ENCODE data around the gene GRK1.
"Not testable (repeated sequence)": the region's sequence is repeated elsewhere in the genome, so short reads cannot be mapped to it uniquely, and the experiment has no call there.

The GRK1 gene

DNA sequence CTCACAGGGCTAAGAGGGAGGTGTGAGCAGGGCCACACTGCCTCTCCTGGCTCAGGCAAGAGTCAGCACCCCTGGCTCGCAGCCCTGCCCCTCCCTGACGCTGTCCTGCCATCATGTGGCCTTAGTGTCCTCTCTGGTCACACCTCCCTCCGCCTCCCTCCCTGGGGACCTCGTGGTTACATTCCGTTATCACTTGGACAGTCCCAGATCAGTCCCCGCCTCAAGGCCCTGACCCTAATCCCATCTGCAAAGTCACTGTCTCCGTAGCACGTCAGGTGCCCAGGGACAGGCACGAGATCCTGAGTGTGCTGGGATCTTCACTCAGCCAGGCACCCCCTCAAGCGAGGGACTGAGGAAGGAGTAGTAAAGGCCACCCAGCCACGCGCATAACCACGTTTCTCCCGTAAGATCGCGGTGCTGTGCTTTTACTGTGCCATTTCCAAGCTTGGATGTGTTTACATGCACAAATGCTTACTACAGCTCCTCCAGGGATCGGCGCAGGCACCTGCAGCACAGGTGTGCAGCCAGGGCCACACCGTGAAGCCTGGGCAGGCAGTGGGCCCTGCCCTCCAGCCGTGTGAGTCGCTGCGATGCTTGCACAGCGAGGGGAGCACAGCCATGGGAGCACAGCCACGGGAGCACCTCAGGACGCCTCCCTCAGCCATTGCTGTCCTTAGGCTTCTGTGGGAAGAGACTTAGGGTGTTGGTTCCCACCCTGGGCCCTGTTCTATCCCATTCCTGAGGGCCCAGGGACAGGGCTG, 81.3 kb downstream of the GRK1 start:
- Histone ChIP-seq H3K9me3 (ENCODE audit: control insufficient read depth in 5 of 5, low read length in 5 of 5) (no peaks in the 10 kb centered on the region), H3K36me3 (ENCODE audit: control insufficient read depth in 5 of 5, insufficient read depth in 5 of 5, low read length in 5 of 5) (no peaks in the 10 kb centered on the region), H3K27ac (ENCODE audit: low read depth, low read length) (no peak overlapping the region), H3K27me3 (ENCODE audit: control insufficient read depth in 5 of 5, insufficient read depth in 4 of 5, low read length in 5 of 5) (peaks cover 0 to 12% (median 7%) of the 10 kb centered on the region in 5 donors), H3K4me3 (ENCODE audit: low read depth in 1 of 5, low read length in 5 of 5) (no peak overlapping the region), H3K9ac (ENCODE audit: low read length in 5 of 5) (no peak overlapping the region), H3K4me1 (ENCODE audit: control insufficient read depth in 5 of 5, insufficient read depth in 5 of 5, low read length in 5 of 5) (peaks cover 0 to 4% (median 0%) of the 10 kb centered on the region in 5 donors)

DNA sequence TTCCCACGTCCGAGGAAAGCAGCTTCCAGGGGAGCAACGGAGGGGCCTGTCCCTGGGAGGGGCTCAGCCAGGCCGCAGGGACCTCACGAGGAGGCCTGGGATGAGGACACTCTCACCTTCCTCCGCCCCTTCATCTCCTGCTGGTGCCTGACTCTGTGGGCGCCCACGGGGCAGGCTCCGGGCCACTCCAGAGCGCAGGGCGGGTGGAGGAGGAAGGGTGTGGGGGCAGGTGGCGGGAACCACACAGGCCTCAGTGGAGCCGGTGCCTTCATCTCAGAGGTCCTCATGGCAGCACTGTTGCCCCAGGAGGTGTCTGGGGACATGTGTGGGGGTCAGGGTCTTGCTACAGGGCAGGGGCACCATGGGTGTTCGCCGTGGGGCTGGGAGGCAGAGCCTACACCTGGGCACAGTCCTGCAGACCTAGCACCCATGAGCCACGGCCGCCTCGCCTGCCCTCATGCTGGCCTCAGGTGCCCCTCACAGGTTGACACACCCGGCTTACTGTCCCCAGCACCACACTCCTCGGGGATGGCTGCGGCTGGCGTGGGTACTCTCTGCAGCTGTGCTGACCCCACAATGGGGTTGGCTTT, 81.9 kb downstream of the GRK1 start:
- no peak overlapping the region for H3K9ac ChIP-seq (ENCODE audit: low read length in 5 of 5)
- peaks cover 0 to 8% (median 4%) of the 10 kb centered on the region in 5 donors for H3K27me3 ChIP-seq (ENCODE audit: control insufficient read depth in 5 of 5, insufficient read depth in 4 of 5, low read length in 5 of 5)

DNA sequence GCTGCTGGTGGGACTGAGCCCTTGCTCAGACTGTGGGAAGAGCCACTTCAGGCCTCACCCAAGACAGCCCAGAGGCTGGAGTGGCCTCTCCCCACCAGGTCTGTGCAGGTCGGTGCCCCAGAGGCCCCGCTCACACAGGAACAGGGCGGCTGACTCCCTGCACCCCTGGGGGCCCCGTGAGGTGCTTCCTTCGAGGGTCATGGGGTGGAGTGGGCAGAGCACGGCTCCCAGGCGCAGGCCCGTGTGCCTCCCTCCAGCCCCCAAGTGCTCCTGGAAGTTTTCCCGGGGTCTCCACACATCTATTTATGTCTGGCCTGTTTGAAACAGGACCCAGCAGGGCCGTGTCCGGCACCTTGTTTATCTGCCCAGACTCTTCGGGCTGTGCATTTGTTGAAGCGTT, 82.5 kb downstream of the GRK1 start:
- Histone ChIP-seq H3K4me1 (ENCODE audit: control insufficient read depth in 5 of 5, insufficient read depth in 5 of 5, low read length in 5 of 5) (peaks cover 0 to 4% (median 0%) of the 10 kb centered on the region in 5 donors), H3K9me3 (ENCODE audit: control insufficient read depth in 5 of 5, low read length in 5 of 5) (no peaks in the 10 kb centered on the region), H3K36me3 (ENCODE audit: control insufficient read depth in 5 of 5, insufficient read depth in 5 of 5, low read length in 5 of 5) (no peaks in the 10 kb centered on the region), H3K27me3 (ENCODE audit: control insufficient read depth in 5 of 5, insufficient read depth in 4 of 5, low read length in 5 of 5) (peaks cover 0 to 9% (median 6%) of the 10 kb centered on the region in 5 donors), H3K27ac (ENCODE audit: low read depth, low read length) (no peak overlapping the region), H3K9ac (ENCODE audit: low read length in 5 of 5) (no peak overlapping the region), H3K4me3 (ENCODE audit: low read depth in 1 of 5, low read length in 5 of 5) (no peak overlapping the region)

More for the DNA sequence above, 81.9 kb downstream of the GRK1 start:
- H3K36me3 ChIP-seq (ENCODE audit: control insufficient read depth in 5 of 5, insufficient read depth in 5 of 5, low read length in 5 of 5): no peaks in the 10 kb centered on the region
- peaks cover 0 to 4% (median 0%) of the 10 kb centered on the region in 5 donors for H3K4me1 ChIP-seq (ENCODE audit: control insufficient read depth in 5 of 5, insufficient read depth in 5 of 5, low read length in 5 of 5)
- H3K9me3 ChIP-seq (ENCODE audit: control insufficient read depth in 5 of 5, low read length in 5 of 5): no peaks in the 10 kb centered on the region
- no peak overlapping the region for H3K4me3 ChIP-seq (ENCODE audit: low read depth in 1 of 5, low read length in 5 of 5)
- no peak overlapping the region for H3K27ac ChIP-seq (ENCODE audit: low read depth, low read length)

DNA sequence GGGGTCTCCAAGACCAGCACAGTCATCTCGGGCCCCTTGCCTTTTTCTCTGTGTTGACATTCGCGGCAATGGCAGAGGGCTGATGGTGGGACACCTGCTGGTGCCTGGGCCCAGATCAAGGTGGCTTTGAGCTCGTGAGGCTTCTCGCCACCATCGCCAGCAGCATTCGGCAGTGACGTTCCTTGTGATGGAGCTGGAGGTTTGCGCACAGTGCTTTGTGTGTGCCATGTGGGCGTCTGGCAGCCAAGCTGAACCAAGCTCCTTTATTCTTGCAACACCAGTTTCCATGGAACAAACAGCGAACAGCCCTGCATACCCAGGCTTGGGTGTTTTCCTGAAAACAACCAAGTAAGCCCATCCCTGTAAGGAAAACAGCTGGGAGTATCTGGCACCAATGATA, 82.9 kb downstream of the GRK1 start:
- Histone ChIP-seq H3K9ac (ENCODE audit: low read length in 5 of 5) (no peak overlapping the region), H3K27ac (ENCODE audit: low read depth, low read length) (no peak overlapping the region), H3K4me3 (ENCODE audit: low read depth in 1 of 5, low read length in 5 of 5) (no peak overlapping the region), H3K27me3 (ENCODE audit: control insufficient read depth in 5 of 5, insufficient read depth in 4 of 5, low read length in 5 of 5) (peaks cover 0 to 13% (median 11%) of the 10 kb centered on the region in 5 donors), H3K4me1 (ENCODE audit: control insufficient read depth in 5 of 5, insufficient read depth in 5 of 5, low read length in 5 of 5) (peaks cover 0 to 4% (median 0%) of the 10 kb centered on the region in 5 donors), H3K9me3 (ENCODE audit: control insufficient read depth in 5 of 5, low read length in 5 of 5) (no peaks in the 10 kb centered on the region), H3K36me3 (ENCODE audit: control insufficient read depth in 5 of 5, insufficient read depth in 5 of 5, low read length in 5 of 5) (no peaks in the 10 kb centered on the region)

DNA sequence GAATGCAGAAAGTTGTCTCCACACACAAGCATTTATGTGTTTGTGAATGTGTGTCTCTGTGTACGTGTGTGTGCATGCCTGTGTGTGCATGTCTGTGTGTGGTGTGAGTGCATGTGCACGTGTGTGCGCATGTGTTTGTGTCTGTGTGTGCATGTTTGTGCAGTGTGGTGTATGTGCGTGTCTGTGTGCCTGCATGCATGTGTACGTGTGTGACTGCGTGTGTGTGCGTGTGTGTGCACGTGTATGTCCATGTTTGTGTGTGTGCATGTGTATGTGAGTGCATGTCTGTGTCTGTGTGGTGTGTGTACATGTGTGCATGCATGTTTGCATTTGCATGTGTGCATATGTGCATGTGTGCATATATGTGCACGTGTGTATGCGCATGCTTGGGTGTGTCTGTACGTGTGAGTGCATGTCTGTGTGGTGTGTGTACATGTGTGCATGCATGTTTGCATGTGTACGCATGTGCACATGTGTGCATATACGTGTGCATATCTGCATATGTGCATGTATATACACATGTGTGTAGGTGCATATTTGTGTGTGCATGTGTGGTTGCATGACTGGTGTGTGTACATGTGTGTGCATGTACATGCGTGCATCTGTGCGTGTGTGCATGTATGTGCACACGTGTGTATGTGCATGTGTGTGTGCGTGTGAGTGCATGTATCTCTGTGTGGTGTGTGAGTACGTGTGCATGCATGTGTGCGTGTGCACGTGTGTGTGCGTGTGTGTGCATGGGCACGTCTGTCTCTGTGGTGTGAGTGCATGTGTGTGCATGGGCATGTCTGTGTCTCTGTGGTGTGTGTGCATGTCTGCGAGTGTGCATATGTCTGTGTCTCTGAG, 83.8 kb downstream of the GRK1 start:
- Histone ChIP-seq H3K36me3 (ENCODE audit: control insufficient read depth in 5 of 5, insufficient read depth in 5 of 5, low read length in 5 of 5) (no peaks in the 10 kb centered on the region), H3K9me3 (ENCODE audit: control insufficient read depth in 5 of 5, low read length in 5 of 5) (no peaks in the 10 kb centered on the region), H3K27me3 (ENCODE audit: control insufficient read depth in 5 of 5, insufficient read depth in 4 of 5, low read length in 5 of 5) (peaks cover 0 to 15% (median 12%) of the 10 kb centered on the region in 5 donors), H3K4me1 (ENCODE audit: control insufficient read depth in 5 of 5, insufficient read depth in 5 of 5, low read length in 5 of 5) (peaks cover 0 to 4% (median 0%) of the 10 kb centered on the region in 5 donors), H3K4me3 (ENCODE audit: low read depth in 1 of 5, low read length in 5 of 5) (no peak overlapping the region), H3K27ac (ENCODE audit: low read depth, low read length) (no peak overlapping the region), H3K9ac (ENCODE audit: low read length in 5 of 5) (no peak overlapping the region)

DNA sequence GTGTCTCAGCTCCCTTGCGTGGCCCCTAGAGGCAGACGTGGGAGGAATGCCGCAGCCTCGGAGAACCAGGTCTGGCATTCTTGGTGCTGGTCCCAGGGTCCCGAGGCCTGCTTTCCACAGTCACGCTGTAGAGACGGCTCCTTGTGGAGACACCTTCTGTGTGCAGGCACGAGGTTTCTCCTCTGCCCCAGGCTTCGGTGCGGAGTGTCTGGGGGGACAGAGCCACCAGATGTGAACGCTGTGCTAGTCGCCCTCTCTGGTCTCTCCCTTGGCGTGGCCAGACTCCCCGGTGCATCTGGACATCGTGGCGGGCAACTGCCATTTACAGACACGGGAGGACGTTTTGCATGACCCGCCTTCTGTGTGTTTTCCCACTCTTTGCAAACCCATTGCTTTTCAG, 84.5 kb downstream of the GRK1 start:
- H3K9ac ChIP-seq (ENCODE audit: low read length in 5 of 5): no peak overlapping the region
- no peak overlapping the region for H3K27ac ChIP-seq (ENCODE audit: low read depth, low read length)
- no peak overlapping the region for H3K4me3 ChIP-seq (ENCODE audit: low read depth in 1 of 5, low read length in 5 of 5)
- peaks cover 0 to 15% (median 12%) of the 10 kb centered on the region in 5 donors for H3K27me3 ChIP-seq (ENCODE audit: control insufficient read depth in 5 of 5, insufficient read depth in 4 of 5, low read length in 5 of 5)
- H3K4me1 ChIP-seq (ENCODE audit: control insufficient read depth in 5 of 5, insufficient read depth in 5 of 5, low read length in 5 of 5): peaks cover 0 to 4% (median 0%) of the 10 kb centered on the region in 5 donors
- H3K36me3 ChIP-seq (ENCODE audit: control insufficient read depth in 5 of 5, insufficient read depth in 5 of 5, low read length in 5 of 5): no peaks in the 10 kb centered on the region
- no peaks in the 10 kb centered on the region for H3K9me3 ChIP-seq (ENCODE audit: control insufficient read depth in 5 of 5, low read length in 5 of 5)

DNA sequence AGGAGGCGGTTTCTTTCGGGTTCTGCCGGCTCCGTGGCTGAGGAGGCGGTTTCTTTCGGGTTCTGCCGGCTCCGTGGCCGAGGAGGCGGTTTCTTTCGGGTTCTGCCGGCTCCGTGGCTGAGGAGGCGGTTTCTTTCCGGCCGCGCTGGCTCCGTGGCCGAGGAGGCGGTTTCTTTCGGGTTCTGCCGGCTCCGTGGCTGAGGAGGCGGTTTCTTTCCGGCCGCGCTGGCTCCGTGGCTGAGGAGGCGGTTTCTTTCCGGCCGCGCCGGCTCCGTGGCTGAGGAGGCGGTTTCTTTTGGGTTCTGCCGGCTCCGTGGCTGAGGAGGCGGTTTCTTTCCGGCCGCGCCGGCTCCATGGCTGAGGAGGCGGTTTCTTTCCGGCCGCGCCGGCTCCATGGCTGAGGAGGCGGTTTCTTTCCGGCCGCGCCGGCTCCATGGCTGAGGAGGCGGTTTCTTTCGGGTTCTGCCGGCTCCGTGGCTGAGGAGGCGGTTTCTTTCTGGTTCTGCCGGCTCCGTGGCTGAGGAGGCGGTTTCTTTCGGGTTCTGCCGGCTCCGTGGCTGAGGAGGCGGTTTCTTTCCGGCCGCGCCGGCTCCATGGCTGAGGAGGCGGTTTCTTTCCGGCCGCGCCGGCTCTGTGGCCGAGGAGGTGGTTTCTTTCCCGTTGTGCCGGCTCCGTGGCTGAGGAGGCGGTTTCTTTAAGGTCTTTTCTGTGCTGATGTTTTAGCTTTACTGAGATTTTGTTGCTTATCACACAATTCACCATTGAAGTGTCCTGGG, 85.4 kb downstream of the GRK1 start:
- H3K36me3 ChIP-seq (ENCODE audit: control insufficient read depth in 5 of 5, insufficient read depth in 5 of 5, low read length in 5 of 5); H3K9me3 ChIP-seq (ENCODE audit: control insufficient read depth in 5 of 5, low read length in 5 of 5); H3K4me1 ChIP-seq (ENCODE audit: control insufficient read depth in 5 of 5, insufficient read depth in 5 of 5, low read length in 5 of 5); H3K9ac ChIP-seq (ENCODE audit: low read length in 5 of 5); H3K4me3 ChIP-seq (ENCODE audit: low read depth in 1 of 5, low read length in 5 of 5); H3K27ac ChIP-seq (ENCODE audit: low read depth, low read length): not testable (repeated sequence)
- peaks cover 0 to 15% (median 12%) of the 10 kb centered on the region in 5 donors for H3K27me3 ChIP-seq (ENCODE audit: control insufficient read depth in 5 of 5, insufficient read depth in 4 of 5, low read length in 5 of 5)

DNA sequence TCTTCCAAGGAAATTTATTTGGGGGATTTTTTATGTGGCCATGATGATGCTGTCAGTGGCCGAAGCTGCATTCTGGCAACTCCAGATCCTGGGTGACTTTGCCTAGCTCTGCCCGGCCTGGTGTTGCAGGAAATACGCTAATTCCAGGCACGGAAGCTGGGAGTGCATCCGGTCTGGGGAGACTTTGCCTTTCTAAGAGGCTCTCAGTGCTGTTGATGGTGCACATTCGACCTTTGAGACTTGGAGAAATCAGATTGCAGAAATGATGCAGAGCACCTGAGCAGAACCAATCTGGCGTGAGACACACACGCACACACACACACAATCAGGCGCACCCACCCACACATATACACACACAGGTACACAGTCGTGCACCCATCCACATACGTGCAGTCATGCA, 86.2 kb downstream of the GRK1 start:
- Histone ChIP-seq H3K4me1 (ENCODE audit: control insufficient read depth in 5 of 5, insufficient read depth in 5 of 5, low read length in 5 of 5) (peaks cover 2 to 6% (median 4%) of the 10 kb centered on the region in 5 donors), H3K27ac (ENCODE audit: low read depth, low read length) (no peak overlapping the region), H3K36me3 (ENCODE audit: control insufficient read depth in 5 of 5, insufficient read depth in 5 of 5, low read length in 5 of 5) (no peaks in the 10 kb centered on the region)

DNA sequence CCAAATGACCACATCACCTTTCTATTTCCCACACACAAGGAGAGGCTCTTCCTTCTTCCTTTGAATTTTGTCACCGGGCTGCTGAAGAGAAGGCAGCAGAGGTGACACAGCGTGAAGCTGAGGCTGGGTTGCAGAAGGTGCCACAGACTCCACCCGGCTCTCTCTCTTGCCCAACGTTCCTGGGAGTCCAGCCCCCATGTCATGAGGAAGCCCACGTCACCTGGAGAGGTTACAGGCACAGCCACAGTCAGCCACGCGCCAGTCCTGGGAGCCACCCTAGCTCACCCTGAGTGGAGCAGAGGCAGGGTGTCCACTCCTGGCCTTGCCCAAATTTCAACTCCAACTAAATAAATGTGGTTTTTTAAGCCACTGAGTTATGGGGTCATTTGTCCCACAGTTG, 87.2 kb downstream of the GRK1 start:
- Histone ChIP-seq H3K27me3 (ENCODE audit: control insufficient read depth in 5 of 5, insufficient read depth in 4 of 5, low read length in 5 of 5) (peaks cover 0 to 10% (median 9%) of the 10 kb centered on the region in 5 donors), H3K27ac (ENCODE audit: low read depth, low read length) (no peak overlapping the region), H3K9ac (ENCODE audit: low read length in 5 of 5) (no peak overlapping the region), H3K4me1 (ENCODE audit: control insufficient read depth in 5 of 5, insufficient read depth in 5 of 5, low read length in 5 of 5) (peaks cover 4 to 14% (median 10%) of the 10 kb centered on the region in 5 donors), H3K4me3 (ENCODE audit: low read depth in 1 of 5, low read length in 5 of 5) (no peak overlapping the region), H3K9me3 (ENCODE audit: control insufficient read depth in 5 of 5, low read length in 5 of 5) (no peaks in the 10 kb centered on the region), H3K36me3 (ENCODE audit: control insufficient read depth in 5 of 5, insufficient read depth in 5 of 5, low read length in 5 of 5) (no peaks in the 10 kb centered on the region)

More for the DNA sequence above, 86.2 kb downstream of the GRK1 start:
- Histone ChIP-seq H3K27me3 (ENCODE audit: control insufficient read depth in 5 of 5, insufficient read depth in 4 of 5, low read length in 5 of 5) (peaks cover 0 to 13% (median 12%) of the 10 kb centered on the region in 5 donors), H3K9me3 (ENCODE audit: control insufficient read depth in 5 of 5, low read length in 5 of 5) (no peaks in the 10 kb centered on the region), H3K9ac (ENCODE audit: low read length in 5 of 5) (no peak overlapping the region), H3K4me3 (ENCODE audit: low read depth in 1 of 5, low read length in 5 of 5) (no peak overlapping the region)
